HCT116 (cell line): Measurements from ENCODE around the gene RPA4. TPM values are rescaled to one million over a fixed set of nuclear protein-coding genes. Genes with fewer than 3 reads are reported as not detected.

ENCODE experiments used
- ATAC-seq: fragments of 200-7000 bp; cut with Tn5 transposase; 2 replicates; pipeline ENCODE4 v1.9.1; 2020; ENCODE audit warnings: mild to moderate bottlenecking, moderate library complexity
- BruUV-seq: library from RNA; stranded (reverse); fragments of 400-500 nt; replicated peaks from 2 replicates; lab custom pipeline; 2021; lab: Mats Ljungman, UMichigan
- CTCF ChIA-PET: fragments of 300-600 bp; sonication (Branson Sonifier 250); formaldehyde crosslinking; loops from one replicate; lab custom pipeline; 2021; ENCODE audit warnings: antibody characterized with exemption; lab: Charles Lee
- POLR2A ChIA-PET: fragments of 300-600, 350-600 bp; sonication (Branson Sonifier 250); formaldehyde crosslinking; loops from one replicate; lab custom pipeline; 2021; ENCODE audit warnings: antibody characterized with exemption; lab: Charles Lee
- RAD21 ChIA-PET, 2 experiments: fragments of 300-600 bp; sonication (Branson Sonifier 250); formaldehyde crosslinking; loops; one replicate each; lab custom pipeline; 2023; ENCODE audit warnings: low total read pairs in 2 of 2; ENCODE audit not compliant: uncharacterized antibody in 2 of 2, unreplicated experiment in 2 of 2, low non-redundant PET in 1 of 2; lab: Charles Lee
- DNase-seq: peaks from one replicate; pipeline ENCODE4 v3.0.0-alpha.2; 2010; ENCODE audit warnings: low read depth, low spot score
- H2AFZ ChIP-seq: fragments of 200-600 bp; shearing (Covaris generic), sonication (generic); 2 replicates; pipeline ENCODE4 v1.6.1; 2017; ENCODE audit warnings: low read depth, mixed run types, mixed read lengths, antibody characterized with exemption, low read length; ENCODE audit not compliant: poor library complexity, severe bottlenecking
- H3K27ac ChIP-seq: 2 replicates; pipeline ENCODE4 v1.5.1; 2012; ENCODE audit warnings: low read depth, low read length
- H3K27me3 ChIP-seq: fragments of 200-600 bp; sonication (generic); 2 replicates; pipeline ENCODE4 v1.6.1; 2016; ENCODE audit warnings: mixed run types, low read length, mixed read lengths; ENCODE audit not compliant: insufficient read depth
- H3K36me3 ChIP-seq, 2 experiments: fragments of 200-500 bp in 1 of 2; fragments of 200-600 bp in 1 of 2; sonication (Bioruptor generic) in 1 of 2; sonication (generic) in 1 of 2; 2 replicates each; pipeline versions ENCODE4 v1.5.1 to v1.6.1; 2014 to 2016; ENCODE audit warnings: low read length in 2 of 2, inconsistent platforms in 1 of 2, mixed read lengths in 1 of 2, mixed run types in 1 of 2; ENCODE audit not compliant: insufficient read depth in 2 of 2, control insufficient read depth in 1 of 2
- H3K4me1 ChIP-seq, 2 experiments: fragments of 200-600 bp in 1 of 2; sonication (generic) in 1 of 2; 2 replicates each; pipeline versions ENCODE4 v1.5.1 to v1.6.1; 2012 to 2017; ENCODE audit warnings: low read length in 2 of 2, inconsistent platforms in 1 of 2, mild to moderate bottlenecking in 1 of 2, mixed read lengths in 1 of 2, mixed run types in 1 of 2, moderate library complexity in 1 of 2; ENCODE audit not compliant: insufficient read depth in 2 of 2, control insufficient read depth in 1 of 2
- H3K4me2 ChIP-seq: fragments of 200-600 bp; sonication (generic); 2 replicates; pipeline ENCODE4 v1.6.1; 2017; ENCODE audit warnings: mixed run types, low read length, mixed read lengths
- H3K4me3 ChIP-seq, 2 experiments: fragments of 200-600 bp in 1 of 2; sonication (generic) in 1 of 2; replicated peaks in 1 of 2; 2 replicates each; pipeline ENCODE4 v1.5.1; 2011 to 2016; ENCODE audit warnings: low read length in 2 of 2, control low read depth in 1 of 2, low read depth in 1 of 2, mild to moderate bottlenecking in 1 of 2, mixed read lengths in 1 of 2, mixed run types in 1 of 2
- H3K79me2 ChIP-seq: fragments of 200-600 bp; sonication (generic); 2 replicates; pipeline ENCODE4 v1.6.1; 2017; ENCODE audit warnings: mild to moderate bottlenecking, mixed run types, low read length, moderate library complexity, mixed read lengths; ENCODE audit not compliant: insufficient read depth
- H3K9ac ChIP-seq: fragments of 200-600 bp; sonication (generic); 2 replicates; pipeline ENCODE4 v1.6.1; 2016; ENCODE audit warnings: low read length, mixed read lengths
- H3K9me2 ChIP-seq: fragments of 200-600 bp; sonication (generic), shearing (Covaris generic); 2 replicates; pipeline ENCODE4 v1.6.1; 2017; ENCODE audit warnings: mixed run types, mild to moderate bottlenecking, moderate library complexity; ENCODE audit not compliant: insufficient read depth
- H3K9me3 ChIP-seq, 2 experiments: fragments of 200-500 bp in 1 of 2; fragments of 200-600 bp in 1 of 2; sonication (Bioruptor generic) in 1 of 2; sonication (generic) in 1 of 2; 2 replicates each; pipeline ENCODE4 v1.6.1; 2014 to 2017; ENCODE audit warnings: low read length in 2 of 2, mixed read lengths in 2 of 2, inconsistent platforms in 1 of 2, low read depth in 1 of 2, mild to moderate bottlenecking in 1 of 2, mixed run types in 1 of 2, moderate library complexity in 1 of 2; ENCODE audit not compliant: control insufficient read depth in 1 of 2, insufficient read depth in 1 of 2
- H4K20me1 ChIP-seq: fragments of 200-600 bp; sonication (generic), shearing (Covaris generic); 2 replicates; pipeline ENCODE4 v1.6.1; 2017; ENCODE audit warnings: mixed run types, mild to moderate bottlenecking, moderate library complexity; ENCODE audit not compliant: insufficient read depth
- CEBPB ChIP-seq: IDR thresholded peaks from 2 replicates; pipeline ENCODE4 v1.6.1; 2012; ENCODE audit warnings: low read depth
- EGR1 ChIP-seq: IDR thresholded peaks from 2 replicates; pipeline ENCODE4 v1.6.1; 2012; ENCODE audit warnings: low read depth
- ELF1 ChIP-seq: IDR thresholded peaks from 2 replicates; pipeline ENCODE4 v1.6.1; 2012; ENCODE audit warnings: low read depth, borderline replicate concordance
- POLR2A ChIP-seq: IDR thresholded peaks from 2 replicates; pipeline ENCODE4 v1.7.0; 2011; ENCODE audit warnings: borderline replicate concordance; ENCODE audit not compliant: insufficient read depth, insufficient read length; ENCODE audit errors: extremely low read depth
- SRF ChIP-seq: IDR thresholded peaks from 2 replicates; pipeline ENCODE4 v1.6.1; 2012; ENCODE audit warnings: low read depth
- TCF7L2 ChIP-seq: IDR thresholded peaks from 2 replicates; pipeline ENCODE4 v1.7.0; 2011; ENCODE audit warnings: borderline replicate concordance, inconsistent platforms; ENCODE audit not compliant: insufficient read depth, insufficient read length; ENCODE audit errors: extremely low read depth
- YY1 ChIP-seq: IDR thresholded peaks from 2 replicates; pipeline ENCODE4 v1.6.1; 2011; ENCODE audit warnings: low read length, low read depth, moderate library complexity, mild to moderate bottlenecking; ENCODE audit not compliant: insufficient replicate concordance; ENCODE audit errors: extremely low read depth
- intact Hi-C: fragments of 100-400 bp; cut with micrococcal nuclease; formaldehyde crosslinking; loops from 2 replicates; pipeline ENCODE4 v1.10.0; 2022
- total RNA-seq: library from RNA; stranded (reverse); gene quantifications from one replicate; pipeline ENCODE4 v1.2.1, GENCODE V29; 2021; ENCODE audit not compliant: unreplicated experiment
- TF ChIP-seq, protein P1 (sequence below): IDR thresholded peaks from 2 replicates; pipeline ENCODE4 v1.6.1; 2012; ENCODE audit warnings: low read depth
- TF ChIP-seq, protein P2 (sequence below): IDR thresholded peaks from 2 replicates; pipeline ENCODE4 v1.6.1; 2012
- TF ChIP-seq, protein P3 (sequence below), 3 experiments: fragments of 200-600 bp in 1 of 3; sonication (generic) in 1 of 3; IDR thresholded peaks in 2 of 3; conservative IDR thresholded peaks in 1 of 3; 2 replicates each; pipeline ENCODE4 v1.5.1; 2012 to 2017; ENCODE audit warnings: low read depth in 2 of 3, low read length in 2 of 3, antibody characterized with exemption in 1 of 3, borderline replicate concordance in 1 of 3, control low read depth in 1 of 3, mild to moderate bottlenecking in 1 of 3, mixed read lengths in 1 of 3, mixed run types in 1 of 3, moderate library complexity in 1 of 3; ENCODE audit not compliant: insufficient read depth in 1 of 3
- TF ChIP-seq, protein P4 (sequence below): IDR thresholded peaks from 2 replicates; pipeline ENCODE4 v1.6.1; 2012

Gene RPA4
- total RNA-seq, 1 experiment from 2014 or later: 0.20 TPM

DNA sequence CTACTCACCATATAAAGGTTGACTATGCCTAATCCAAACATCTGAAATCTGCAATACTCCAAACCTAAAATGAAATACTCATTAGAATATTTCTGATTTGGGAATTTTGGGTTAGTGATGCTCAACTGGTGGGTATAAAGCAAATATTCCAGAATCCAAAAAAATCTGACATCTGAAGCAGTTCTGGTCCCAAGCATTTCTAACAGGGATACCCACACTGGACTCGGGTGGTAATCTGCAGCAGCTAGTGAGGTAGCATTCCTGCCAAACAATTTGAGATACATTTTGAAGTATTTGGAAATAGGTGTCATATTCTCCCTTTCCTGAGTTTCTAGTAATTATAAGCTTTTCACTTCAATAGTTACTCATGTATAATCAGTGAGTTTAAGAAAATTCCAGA, 49.6 kb upstream of the RPA4 start:
- no peak for TF ChIP-seq SRF
- TF ChIP-seq EGR1: no peak
- TF ChIP-seq ELF1: no peak
- TF ChIP-seq POLR2A: no peak
- TF ChIP-seq, protein P1, sequence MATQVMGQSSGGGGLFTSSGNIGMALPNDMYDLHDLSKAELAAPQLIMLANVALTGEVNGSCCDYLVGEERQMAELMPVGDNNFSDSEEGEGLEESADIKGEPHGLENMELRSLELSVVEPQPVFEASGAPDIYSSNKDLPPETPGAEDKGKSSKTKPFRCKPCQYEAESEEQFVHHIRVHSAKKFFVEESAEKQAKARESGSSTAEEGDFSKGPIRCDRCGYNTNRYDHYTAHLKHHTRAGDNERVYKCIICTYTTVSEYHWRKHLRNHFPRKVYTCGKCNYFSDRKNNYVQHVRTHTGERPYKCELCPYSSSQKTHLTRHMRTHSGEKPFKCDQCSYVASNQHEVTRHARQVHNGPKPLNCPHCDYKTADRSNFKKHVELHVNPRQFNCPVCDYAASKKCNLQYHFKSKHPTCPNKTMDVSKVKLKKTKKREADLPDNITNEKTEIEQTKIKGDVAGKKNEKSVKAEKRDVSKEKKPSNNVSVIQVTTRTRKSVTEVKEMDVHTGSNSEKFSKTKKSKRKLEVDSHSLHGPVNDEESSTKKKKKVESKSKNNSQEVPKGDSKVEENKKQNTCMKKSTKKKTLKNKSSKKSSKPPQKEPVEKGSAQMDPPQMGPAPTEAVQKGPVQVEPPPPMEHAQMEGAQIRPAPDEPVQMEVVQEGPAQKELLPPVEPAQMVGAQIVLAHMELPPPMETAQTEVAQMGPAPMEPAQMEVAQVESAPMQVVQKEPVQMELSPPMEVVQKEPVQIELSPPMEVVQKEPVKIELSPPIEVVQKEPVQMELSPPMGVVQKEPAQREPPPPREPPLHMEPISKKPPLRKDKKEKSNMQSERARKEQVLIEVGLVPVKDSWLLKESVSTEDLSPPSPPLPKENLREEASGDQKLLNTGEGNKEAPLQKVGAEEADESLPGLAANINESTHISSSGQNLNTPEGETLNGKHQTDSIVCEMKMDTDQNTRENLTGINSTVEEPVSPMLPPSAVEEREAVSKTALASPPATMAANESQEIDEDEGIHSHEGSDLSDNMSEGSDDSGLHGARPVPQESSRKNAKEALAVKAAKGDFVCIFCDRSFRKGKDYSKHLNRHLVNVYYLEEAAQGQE: no peak
- TF ChIP-seq, protein P2, sequence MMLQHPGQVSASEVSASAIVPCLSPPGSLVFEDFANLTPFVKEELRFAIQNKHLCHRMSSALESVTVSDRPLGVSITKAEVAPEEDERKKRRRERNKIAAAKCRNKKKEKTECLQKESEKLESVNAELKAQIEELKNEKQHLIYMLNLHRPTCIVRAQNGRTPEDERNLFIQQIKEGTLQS: no peak
- TF ChIP-seq TCF7L2: no peak
- TF ChIP-seq, protein P3, sequence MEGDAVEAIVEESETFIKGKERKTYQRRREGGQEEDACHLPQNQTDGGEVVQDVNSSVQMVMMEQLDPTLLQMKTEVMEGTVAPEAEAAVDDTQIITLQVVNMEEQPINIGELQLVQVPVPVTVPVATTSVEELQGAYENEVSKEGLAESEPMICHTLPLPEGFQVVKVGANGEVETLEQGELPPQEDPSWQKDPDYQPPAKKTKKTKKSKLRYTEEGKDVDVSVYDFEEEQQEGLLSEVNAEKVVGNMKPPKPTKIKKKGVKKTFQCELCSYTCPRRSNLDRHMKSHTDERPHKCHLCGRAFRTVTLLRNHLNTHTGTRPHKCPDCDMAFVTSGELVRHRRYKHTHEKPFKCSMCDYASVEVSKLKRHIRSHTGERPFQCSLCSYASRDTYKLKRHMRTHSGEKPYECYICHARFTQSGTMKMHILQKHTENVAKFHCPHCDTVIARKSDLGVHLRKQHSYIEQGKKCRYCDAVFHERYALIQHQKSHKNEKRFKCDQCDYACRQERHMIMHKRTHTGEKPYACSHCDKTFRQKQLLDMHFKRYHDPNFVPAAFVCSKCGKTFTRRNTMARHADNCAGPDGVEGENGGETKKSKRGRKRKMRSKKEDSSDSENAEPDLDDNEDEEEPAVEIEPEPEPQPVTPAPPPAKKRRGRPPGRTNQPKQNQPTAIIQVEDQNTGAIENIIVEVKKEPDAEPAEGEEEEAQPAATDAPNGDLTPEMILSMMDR (IDR thresholded peaks at IDR 0.05 in 2 of 3, conservative IDR thresholded peaks at IDR 0.05 in 1 of 3; ENCODE audit: borderline replicate concordance in 1 of 3, insufficient read depth in 1 of 3, low read depth in 2 of 3, low read length in 2 of 3): no peak
- TF ChIP-seq CEBPB: no peak
- TF ChIP-seq YY1: no peak
- TF ChIP-seq, protein P4, sequence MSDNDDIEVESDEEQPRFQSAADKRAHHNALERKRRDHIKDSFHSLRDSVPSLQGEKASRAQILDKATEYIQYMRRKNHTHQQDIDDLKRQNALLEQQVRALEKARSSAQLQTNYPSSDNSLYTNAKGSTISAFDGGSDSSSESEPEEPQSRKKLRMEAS: no peak
- Histone ChIP-seq H3K27ac (no peak overlapping the region), H3K9ac (no peak overlapping the region), H3K27me3 (no peaks in the 10 kb centered on the region), H3K9me2 (no peaks in the 10 kb centered on the region), H3K79me2 (no peaks in the 10 kb centered on the region), H4K20me1 (no peaks in the 10 kb centered on the region), H2AFZ (no peak overlapping the region), H3K9me3 (no peaks in the 10 kb centered on the region), H3K4me1 (peaks cover 11 to 16% of the 10 kb centered on the region in 2 experiments; a peak in 3 of 4 replicates), H3K36me3 (no peaks in the 10 kb centered on the region), H3K4me3 (no peak overlapping the region), H3K4me2 (no peak overlapping the region)
- ChIA-PET RAD21 (no interaction called here), POLR2A (no interaction called here), CTCF (no interaction called here)
- DNase-seq: no peak
- BruUV-seq: no TSS peak
- no peak for ATAC-seq
- intact Hi-C loops: no loop called here
